ENCODE measurements around the gene MPND. TPM values are rescaled to one million over a fixed set of nuclear protein-coding genes. Genes with fewer than 3 reads are reported as not detected.

The MPND gene
- total RNA-seq, 1 donor from 2014 or later = 21.9 TPM

Other genes with a start within 250 kb of the MPND start
- 155 TPM for gene MAP2K2, start 219.4 kb upstream of the MPND start, total RNA-seq
- 2.8 TPM for gene CREB3L3, start 189.9 kb upstream of the MPND start, total RNA-seq
- gene SIRT6, start 161.0 kb upstream of the MPND start, total RNA-seq = 5.9 TPM
- gene ANKRD24, start 160.9 kb upstream of the MPND start, total RNA-seq = not detected
- gene EBI3, start 114.0 kb upstream of the MPND start, total RNA-seq = not detected
- gene YJU2, start 96.5 kb upstream of the MPND start, total RNA-seq = 64.6 TPM
- not detected for gene SHD, start 64.3 kb upstream of the MPND start, total RNA-seq
- gene TMIGD2, start 41.2 kb upstream of the MPND start, total RNA-seq = not detected
- gene FSD1, start 39.0 kb upstream of the MPND start, total RNA-seq = not detected
- gene STAP2, start 4.7 kb upstream of the MPND start, total RNA-seq = 6.6 TPM
- 61.4 TPM for gene SH3GL1, start 57.0 kb downstream of the MPND start, total RNA-seq
- gene CHAF1A, start 59.1 kb downstream of the MPND start, total RNA-seq = 0.85 TPM
- 560 TPM for gene UBXN6, start 114.2 kb downstream of the MPND start, total RNA-seq
- 15.4 TPM for gene HDGFL2, start 128.7 kb downstream of the MPND start, total RNA-seq
- 15.1 TPM for gene PLIN4, start 174.9 kb downstream of the MPND start, total RNA-seq
- 17.1 TPM for gene PLIN5, start 191.7 kb downstream of the MPND start, total RNA-seq
- gene LRG1, start 196.5 kb downstream of the MPND start, total RNA-seq = 3.3 TPM
- 80.6 TPM for gene SEMA6B, start 216.1 kb downstream of the MPND start, total RNA-seq

Measured in ascending aorta (tissue), 1 donor.